Tibial nerve (tissue), 3 donors: ENCODE measurements around the gene LRP4.

Experiments
- POLR2A ChIP-seq, 2 donors: fragments of 450-650 bp; IDR thresholded peaks; one replicate each; pipeline ENCODE4 v1.6.1; 2017; ENCODE audit warnings: antibody characterized with exemption in 2 of 2, mild to moderate bottlenecking in 2 of 2, moderate library complexity in 2 of 2
- TF ChIP-seq, protein P1 (sequence below), 5 experiments: fragments of 200-600 bp in 3 of 5; fragments of 450-650 bp in 2 of 5; sonication (generic) in 3 of 5; IDR thresholded peaks; one replicate each; pipeline ENCODE4 v1.5.1; 2016 to 2019; ENCODE audit warnings: antibody characterized with exemption in 5 of 5, mild to moderate bottlenecking in 3 of 5, moderate library complexity in 2 of 5

DNA sequence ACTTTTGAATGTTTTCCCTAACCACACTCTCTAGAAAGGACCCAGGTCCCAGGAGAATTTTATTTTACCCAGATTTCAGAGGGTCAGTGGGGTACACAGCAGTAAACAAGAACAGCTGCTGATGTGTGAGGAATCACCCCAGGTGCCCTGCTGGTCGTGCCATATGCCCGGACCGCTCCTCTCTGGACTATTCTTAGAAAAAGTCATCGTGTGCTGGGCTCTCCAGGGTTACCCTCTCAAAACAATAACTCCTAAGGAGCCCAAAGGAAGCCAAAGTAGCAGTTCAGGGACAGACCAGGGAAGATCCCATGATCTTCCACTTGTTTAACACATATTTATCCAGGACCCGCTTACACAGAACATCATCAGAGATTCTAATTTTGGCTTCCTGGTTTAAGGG is 29.7 kb downstream of the LRP4 start:
- no peak for TF ChIP-seq POLR2A (IDR thresholded peaks at IDR 0.05)
- TF ChIP-seq, protein P1, sequence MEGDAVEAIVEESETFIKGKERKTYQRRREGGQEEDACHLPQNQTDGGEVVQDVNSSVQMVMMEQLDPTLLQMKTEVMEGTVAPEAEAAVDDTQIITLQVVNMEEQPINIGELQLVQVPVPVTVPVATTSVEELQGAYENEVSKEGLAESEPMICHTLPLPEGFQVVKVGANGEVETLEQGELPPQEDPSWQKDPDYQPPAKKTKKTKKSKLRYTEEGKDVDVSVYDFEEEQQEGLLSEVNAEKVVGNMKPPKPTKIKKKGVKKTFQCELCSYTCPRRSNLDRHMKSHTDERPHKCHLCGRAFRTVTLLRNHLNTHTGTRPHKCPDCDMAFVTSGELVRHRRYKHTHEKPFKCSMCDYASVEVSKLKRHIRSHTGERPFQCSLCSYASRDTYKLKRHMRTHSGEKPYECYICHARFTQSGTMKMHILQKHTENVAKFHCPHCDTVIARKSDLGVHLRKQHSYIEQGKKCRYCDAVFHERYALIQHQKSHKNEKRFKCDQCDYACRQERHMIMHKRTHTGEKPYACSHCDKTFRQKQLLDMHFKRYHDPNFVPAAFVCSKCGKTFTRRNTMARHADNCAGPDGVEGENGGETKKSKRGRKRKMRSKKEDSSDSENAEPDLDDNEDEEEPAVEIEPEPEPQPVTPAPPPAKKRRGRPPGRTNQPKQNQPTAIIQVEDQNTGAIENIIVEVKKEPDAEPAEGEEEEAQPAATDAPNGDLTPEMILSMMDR (IDR thresholded peaks at IDR 0.05), result no peak
